ENCODE measurements around the gene UBTD2.

Gene UBTD2

DNA sequence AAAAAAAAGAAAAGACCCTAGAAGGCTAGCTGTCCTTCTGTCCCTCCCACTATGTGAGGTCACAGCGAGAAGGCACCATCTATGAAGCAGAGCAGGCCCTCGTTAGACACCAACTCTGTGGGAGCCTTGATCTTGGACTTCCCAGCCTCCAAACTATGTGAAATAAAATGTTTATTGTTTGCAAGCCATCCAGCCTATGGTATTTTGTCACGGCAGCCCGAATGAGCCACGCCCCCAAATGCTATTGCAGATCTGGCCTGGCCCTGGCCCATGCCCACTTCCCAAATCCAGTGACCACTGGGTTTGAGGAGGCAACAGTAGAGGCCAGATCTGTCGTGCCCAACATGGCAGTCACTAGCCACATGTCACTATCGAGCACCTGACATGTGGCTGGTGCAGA is 106.4 kb downstream of the UBTD2 start:
- in situ Hi-C loops (cut with MboI; ENCODE audit: low sequenced_read_pairs) = loop anchor here (5.0 kb wide), 1 partner anchor 65 kb away; no protein-coding TSS in a partner anchor

- in situ Hi-C loops (cut with MboI; ENCODE audit: low sequenced_read_pairs) = loop anchor here (5.0 kb wide), 1 partner anchor 63 kb away; no protein-coding TSS in a partner anchor
Measured at GRCh38 chr5:172175263-172175719, 108.3 kb downstream of the UBTD2 start.

- in situ Hi-C loops (cut with MboI; ENCODE audit: low sequenced_read_pairs) = no loop called here
Measured at GRCh38 chr5:172173564-172174153, 109.9 kb downstream of the UBTD2 start.

- in situ Hi-C loops (cut with MboI; ENCODE audit: low sequenced_read_pairs) = no loop called here
Measured at GRCh38 chr5:172172912-172173563, 110.5 kb downstream of the UBTD2 start.

- in situ Hi-C loops (cut with MboI; ENCODE audit: low sequenced_read_pairs) = no loop called here
Measured at GRCh38 chr5:172171118-172171517, 112.4 kb downstream of the UBTD2 start.

GRCh38 chr5:172170251-172170701 is 113.3 kb downstream of the UBTD2 start:
- in situ Hi-C loops (cut with MboI; ENCODE audit: low sequenced_read_pairs) = no loop called here

DNA sequence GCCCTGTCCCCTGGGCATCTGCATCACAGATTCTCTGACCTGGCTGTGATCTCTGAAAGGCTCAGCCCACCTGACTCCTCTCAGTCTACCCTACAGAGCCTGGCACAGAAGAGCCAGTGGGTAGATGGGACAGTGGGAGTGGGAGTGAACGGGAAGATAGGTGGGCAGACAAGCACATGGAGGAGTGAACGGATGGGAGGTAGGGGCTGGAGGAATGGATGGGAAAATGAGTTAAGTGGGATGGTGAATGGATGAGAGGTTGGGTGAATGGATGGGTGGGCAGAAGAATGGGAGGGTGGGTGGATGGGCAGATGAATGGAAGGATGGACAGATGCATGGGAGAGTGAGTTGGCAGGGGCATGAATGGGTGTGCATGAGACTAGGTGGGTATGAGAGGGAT is 114.3 kb downstream of the UBTD2 start:
- in situ Hi-C loops (cut with MboI; ENCODE audit: low sequenced_read_pairs) = no loop called here

DNA sequence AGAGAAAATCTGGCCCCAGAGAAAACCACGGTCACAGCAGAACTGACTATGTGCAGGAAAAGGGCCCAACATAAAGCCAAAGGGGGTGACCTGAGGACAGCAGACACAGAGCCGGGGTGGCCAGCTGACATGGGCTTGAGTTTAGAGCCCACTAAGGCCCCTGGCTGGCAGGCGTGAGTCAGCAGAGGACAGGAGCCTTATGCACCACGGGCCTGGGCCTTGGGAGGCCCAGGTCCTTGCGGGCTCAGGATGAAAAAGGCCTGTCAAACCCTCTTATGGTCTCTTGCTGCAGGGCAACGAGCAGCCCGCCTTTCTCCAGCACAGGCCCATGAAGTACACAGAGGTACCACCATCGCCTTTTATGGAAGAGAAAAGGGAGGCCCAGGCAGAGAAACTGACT is 115.3 kb downstream of the UBTD2 start:
- in situ Hi-C loops (cut with MboI; ENCODE audit: low sequenced_read_pairs) = no loop called here

DNA sequence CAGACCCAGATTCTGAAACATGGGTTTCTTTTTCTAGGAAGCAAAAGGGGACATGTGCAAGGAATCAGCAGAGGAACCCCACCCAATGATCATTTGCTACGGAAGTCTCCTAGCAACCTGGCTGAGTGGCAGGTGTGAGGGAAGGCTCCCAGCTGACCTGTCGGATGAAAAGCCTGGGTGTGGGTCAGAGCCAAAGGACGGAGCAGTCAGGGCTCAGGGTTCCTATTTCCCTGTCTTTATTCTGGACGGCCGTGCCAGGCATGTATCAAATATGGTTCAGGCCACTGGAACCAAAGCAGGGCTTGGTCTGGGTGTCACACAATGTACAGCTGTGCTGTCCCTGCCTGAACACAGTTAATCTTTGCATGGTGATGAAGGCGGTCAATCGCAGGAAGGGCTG is 115.7 kb downstream of the UBTD2 start:
- in situ Hi-C loops (cut with MboI; ENCODE audit: low sequenced_read_pairs) = no loop called here

DNA sequence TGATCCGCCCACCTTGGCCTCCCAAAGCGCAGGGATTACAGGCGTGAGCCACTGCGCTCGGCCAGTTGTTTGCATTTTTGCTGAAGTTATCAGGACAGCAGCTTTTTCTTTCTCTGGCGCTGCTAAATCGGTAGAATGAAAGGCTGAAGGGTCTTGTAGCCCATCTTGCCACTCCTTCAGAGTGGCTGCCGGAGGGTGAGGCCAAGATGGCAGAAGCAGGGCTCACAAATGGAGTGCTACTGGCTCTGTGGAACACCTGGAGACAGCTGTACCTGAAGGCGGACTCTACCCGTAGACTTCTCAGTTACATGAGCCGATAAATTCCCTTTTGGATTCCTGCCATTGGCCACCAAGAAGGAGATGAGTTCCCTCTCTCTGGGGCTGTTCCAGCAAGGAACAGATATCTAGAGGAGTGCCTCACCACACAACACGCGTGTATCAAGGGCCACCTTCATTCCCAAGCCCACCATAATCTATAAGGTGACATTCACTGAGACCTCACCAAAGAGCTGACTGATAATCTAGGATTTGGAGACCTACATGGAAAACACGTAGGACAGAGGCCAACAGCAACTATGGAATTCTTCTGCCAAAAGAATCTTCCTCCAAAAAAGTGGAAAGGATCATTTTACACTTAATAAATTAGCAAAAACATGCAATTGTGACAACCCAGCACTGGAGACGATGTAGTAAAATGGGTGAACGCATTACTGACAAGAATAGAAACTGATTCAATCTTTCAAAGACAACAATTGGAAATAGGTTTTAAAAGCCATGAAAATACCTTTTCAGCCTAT is 117.3 kb downstream of the UBTD2 start:
- in situ Hi-C loops (cut with MboI; ENCODE audit: low sequenced_read_pairs) = no loop called here

DNA sequence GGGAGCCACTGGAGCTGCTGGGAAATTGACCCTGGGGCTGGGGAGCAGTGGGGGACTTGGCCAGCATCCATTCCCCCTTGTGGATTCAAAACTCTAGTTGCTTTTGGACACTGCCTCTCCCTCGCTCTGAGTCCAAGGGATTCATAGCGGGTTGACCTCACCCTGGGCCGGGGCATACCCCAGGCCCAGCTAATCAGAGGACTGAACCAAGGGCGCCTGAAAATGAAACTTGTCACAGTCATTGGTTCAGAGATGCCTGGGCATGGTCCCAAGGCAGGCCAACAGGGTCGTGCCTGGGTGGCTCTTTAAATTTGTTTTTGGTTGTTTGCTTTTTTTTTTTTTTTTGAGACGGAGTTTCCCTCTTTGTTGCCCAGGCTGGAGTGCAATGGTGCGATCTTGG is 118.1 kb downstream of the UBTD2 start:
- in situ Hi-C loops (cut with MboI; ENCODE audit: low sequenced_read_pairs) = no loop called here

DNA sequence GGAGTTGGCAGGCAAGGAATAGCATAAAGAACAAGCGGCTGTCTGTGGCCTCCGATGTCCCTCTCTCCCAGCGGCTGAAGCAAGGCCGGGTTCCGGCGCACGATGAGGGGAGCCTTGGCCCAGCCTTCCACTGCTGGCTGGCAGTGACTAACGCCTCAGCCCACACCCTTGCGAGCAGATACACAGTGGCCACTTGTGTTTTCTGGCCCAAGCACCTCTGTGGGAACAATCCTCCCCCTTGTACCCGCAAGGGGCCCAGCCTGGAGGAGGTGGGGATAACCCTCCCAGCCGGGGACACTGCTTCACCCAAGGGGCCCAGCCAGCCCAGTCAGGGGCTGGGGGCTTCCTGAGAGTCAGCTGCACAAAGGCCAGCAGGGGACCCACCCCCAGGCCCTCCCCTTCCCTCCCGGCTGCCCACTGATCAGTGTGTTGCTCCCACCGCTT is 118.8 kb downstream of the UBTD2 start:
- in situ Hi-C loops (cut with MboI; ENCODE audit: low sequenced_read_pairs) = no loop called here

- in situ Hi-C loops (cut with MboI; ENCODE audit: low sequenced_read_pairs) = no loop called here
Measured at GRCh38 chr5:172163346-172163745, 120.2 kb downstream of the UBTD2 start.

DNA sequence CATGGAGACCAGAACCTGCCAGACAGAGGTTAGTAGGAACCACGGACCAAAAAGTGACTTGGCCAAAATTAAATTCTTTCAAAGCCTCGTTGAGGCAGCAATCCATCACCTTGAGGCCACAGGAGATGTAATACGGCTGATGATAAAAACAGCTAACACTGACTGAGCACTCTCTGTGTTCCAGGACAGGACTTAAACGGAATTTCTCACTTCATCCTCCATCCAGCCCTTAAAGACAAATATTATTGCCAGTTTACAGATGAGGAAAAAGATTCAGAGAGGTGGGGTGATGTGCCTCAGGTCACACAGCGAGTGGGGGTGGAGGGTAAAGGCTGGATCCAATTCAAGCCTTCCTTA is 120.6 kb downstream of the UBTD2 start:
- in situ Hi-C loops (cut with MboI; ENCODE audit: low sequenced_read_pairs) = no loop called here

GRCh38 chr5:172162323-172162986 is 121.1 kb downstream of the UBTD2 start:
- in situ Hi-C loops (cut with MboI; ENCODE audit: low sequenced_read_pairs) = no loop called here

GRCh38 chr5:172160506-172160905 is 123.1 kb downstream of the UBTD2 start:
- in situ Hi-C loops (cut with MboI; ENCODE audit: low sequenced_read_pairs) = no loop called here
